ENCODE measurements around the gene LRRC27. TPM values are rescaled to one million over a fixed set of nuclear protein-coding genes. Genes with fewer than 3 reads are reported as not detected.

The LRRC27 gene
- total RNA-seq, 2 experiments from 2014 or later: 3.3 to 3.9 TPM

GRCh38 chr10:132418527-132419416 lies 86.8 kb downstream of the LRRC27 start:
- DNase-seq: no peak
- no peaks in the 10 kb centered on the region for H3K36me3 Mint-ChIP-seq (ENCODE audit: low read depth)
- no peaks in the 10 kb centered on the region for H3K27me3 Mint-ChIP-seq
- CTCF ChIA-PET: no interaction called here
- POLR2A ChIA-PET: no interaction called here
- no peaks in the 10 kb centered on the region for H3K9me3 Mint-ChIP-seq
- H3K4me3 Mint-ChIP-seq: no peak overlapping the region
- H3K27ac Mint-ChIP-seq: no peak overlapping the region
- H3K4me1 Mint-ChIP-seq: peaks cover 7% of the 10 kb centered on the region

GRCh38 chr10:132419538-132420468 lies 87.8 kb downstream of the LRRC27 start:
- Mint-ChIP-seq H3K36me3 (ENCODE audit: low read depth) (no peaks in the 10 kb centered on the region), H3K4me1 (peaks cover 7% of the 10 kb centered on the region), H3K27ac (no peak overlapping the region), H3K4me3 (no peak overlapping the region), H3K9me3 (no peaks in the 10 kb centered on the region), H3K27me3 (no peaks in the 10 kb centered on the region)
- CTCF ChIA-PET: interaction anchor here (1.0 kb wide), 1 partner anchor 24 kb away, joined by 3 read pairs; no protein-coding TSS in a partner anchor
- no peak for DNase-seq
- POLR2A ChIA-PET: no interaction called here

- CTCF ChIA-PET: interaction anchor here (1.0 to 1.5 kb wide), 2 partner anchors 23 to 27 kb away, joined by 3 to 6 read pairs; no protein-coding TSS in a partner anchor
- Mint-ChIP-seq H3K36me3 (ENCODE audit: low read depth) (no peaks in the 10 kb centered on the region), H3K27ac (no peak overlapping the region), H3K4me3 (no peak overlapping the region), H3K27me3 (no peaks in the 10 kb centered on the region), H3K9me3 (peaks cover 2% of the 10 kb centered on the region), H3K4me1 (peaks cover 7% of the 10 kb centered on the region)
- no peak for DNase-seq
- POLR2A ChIA-PET: interaction anchor here (0.8 to 1.0 kb wide), 2 partner anchors 23 to 27 kb away, joined by 3 to 4 read pairs; partner anchors contain the start of gene PWWP2B
These were observed 88.5 kb downstream of the LRRC27 start for GRCh38 chr10:132420469-132420980.

- H3K9me3 Mint-ChIP-seq: peaks cover 4% of the 10 kb centered on the region
- ChIA-PET POLR2A (interaction anchor here (0.8 to 1.0 kb wide), 2 partner anchors 24 to 26 kb away, joined by 3 to 4 read pairs; partner anchors contain the start of gene PWWP2B), CTCF (interaction anchor here (1.0 to 1.5 kb wide), 2 partner anchors 22 to 26 kb away, joined by 3 to 6 read pairs; no protein-coding TSS in a partner anchor)
- no peaks in the 10 kb centered on the region for H3K27me3 Mint-ChIP-seq
- peak; percentile 46 for DNase-seq
- H3K27ac Mint-ChIP-seq: no peak overlapping the region
- H3K36me3 Mint-ChIP-seq (ENCODE audit: low read depth): no peaks in the 10 kb centered on the region
- H3K4me1 Mint-ChIP-seq: peaks cover 7% of the 10 kb centered on the region
- H3K4me3 Mint-ChIP-seq: no peak overlapping the region
These were observed 89.2 kb downstream of the LRRC27 start for GRCh38 chr10:132420981-132421846.

- peaks cover 4% of the 10 kb centered on the region for H3K9me3 Mint-ChIP-seq
- POLR2A ChIA-PET: no interaction called here
- H3K27ac Mint-ChIP-seq: no peak overlapping the region
- CTCF ChIA-PET: interaction anchor here (1.5 kb wide), 1 partner anchor 25 kb away, joined by 6 read pairs; no protein-coding TSS in a partner anchor
- DNase-seq: no peak
- H3K36me3 Mint-ChIP-seq (ENCODE audit: low read depth): no peaks in the 10 kb centered on the region
- no peak overlapping the region for H3K4me3 Mint-ChIP-seq
- H3K27me3 Mint-ChIP-seq: no peaks in the 10 kb centered on the region
- H3K4me1 Mint-ChIP-seq: peaks cover 7% of the 10 kb centered on the region
These were observed 90.1 kb downstream of the LRRC27 start for GRCh38 chr10:132421847-132422751.

GRCh38 chr10:132422903-132423825 lies 91.2 kb downstream of the LRRC27 start:
- Mint-ChIP-seq H3K36me3 (ENCODE audit: low read depth) (no peaks in the 10 kb centered on the region), H3K9me3 (peaks cover 4% of the 10 kb centered on the region), H3K27me3 (no peaks in the 10 kb centered on the region), H3K4me3 (no peak overlapping the region), H3K27ac (no peak overlapping the region), H3K4me1 (peaks cover 7% of the 10 kb centered on the region)
- ChIA-PET CTCF (no interaction called here), POLR2A (no interaction called here)
- DNase-seq: no peak

GRCh38 chr10:132423966-132424861 lies 92.2 kb downstream of the LRRC27 start:
- no peaks in the 10 kb centered on the region for H3K36me3 Mint-ChIP-seq (ENCODE audit: low read depth)
- H3K9me3 Mint-ChIP-seq: peaks cover 4% of the 10 kb centered on the region
- no peaks in the 10 kb centered on the region for H3K27me3 Mint-ChIP-seq
- no peak overlapping the region for H3K27ac Mint-ChIP-seq
- no peak overlapping the region for H3K4me3 Mint-ChIP-seq
- ChIA-PET POLR2A (interaction anchor here (1.1 kb wide), 1 partner anchor 23 kb away, joined by 3 read pairs; no protein-coding TSS in a partner anchor), CTCF (no interaction called here)
- DNase-seq: no peak
- peaks cover 7% of the 10 kb centered on the region for H3K4me1 Mint-ChIP-seq

- ChIA-PET CTCF (no interaction called here), POLR2A (interaction anchor here (1.1 kb wide), 1 partner anchor 22 kb away, joined by 3 read pairs; no protein-coding TSS in a partner anchor)
- Mint-ChIP-seq H3K4me1 (peaks cover 7% of the 10 kb centered on the region), H3K27me3 (no peaks in the 10 kb centered on the region), H3K9me3 (peaks cover 4% of the 10 kb centered on the region), H3K27ac (no peak overlapping the region), H3K36me3 (ENCODE audit: low read depth) (no peaks in the 10 kb centered on the region), H3K4me3 (no peak overlapping the region)
- no peak for DNase-seq
These were observed 93.2 kb downstream of the LRRC27 start for GRCh38 chr10:132425029-132425756.

GRCh38 chr10:132425757-132426155 lies 93.8 kb downstream of the LRRC27 start:
- no peaks in the 10 kb centered on the region for H3K36me3 Mint-ChIP-seq (ENCODE audit: low read depth)
- no peaks in the 10 kb centered on the region for H3K27me3 Mint-ChIP-seq
- H3K9me3 Mint-ChIP-seq: peaks cover 4% of the 10 kb centered on the region
- peaks cover 7% of the 10 kb centered on the region for H3K4me1 Mint-ChIP-seq
- no peak for DNase-seq
- ChIA-PET POLR2A (no interaction called here), CTCF (no interaction called here)
- no peak overlapping the region for H3K4me3 Mint-ChIP-seq
- no peak overlapping the region for H3K27ac Mint-ChIP-seq
